ENCODE results near the gene PTPN6. TPM values are rescaled to one million over a fixed set of nuclear protein-coding genes. Genes with fewer than 3 reads are reported as not detected.

PTPN6 gene
- total RNA-seq, 1 experiment from 2014 or later, result 19.8 TPM

DNA sequence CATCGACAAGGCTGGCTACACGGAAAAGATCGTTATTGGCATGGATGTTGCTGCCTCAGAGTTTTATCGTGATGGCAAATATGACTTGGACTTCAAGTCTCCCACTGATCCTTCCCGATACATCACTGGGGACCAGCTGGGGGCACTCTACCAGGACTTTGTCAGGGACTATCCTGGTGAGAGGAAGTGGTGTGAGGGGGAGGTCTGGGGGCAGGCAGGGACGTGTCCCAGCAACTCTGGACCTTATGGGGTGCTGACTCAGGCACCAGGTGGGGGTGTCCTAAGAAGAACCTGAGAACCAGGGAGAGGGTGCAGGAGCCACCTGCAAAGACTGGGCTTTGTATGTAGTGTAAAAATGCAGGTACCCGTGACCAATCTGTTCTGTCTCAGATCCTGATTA lies 31.6 kb upstream of the PTPN6 start:
- no peak overlapping the region for H3K56ac ChIP-seq (ENCODE audit: insufficient read length, low read depth, low read length)
- H3K9ac ChIP-seq (ENCODE audit: extremely low read depth, insufficient read length, low read length), result no peak overlapping the region
- no peak overlapping the region for H3K18ac ChIP-seq (ENCODE audit: insufficient read length, low read depth, low read length)
- no peak overlapping the region for H2BK15ac ChIP-seq (ENCODE audit: low read depth, low read length)
- H3K4me1 ChIP-seq (ENCODE audit: insufficient read depth, low read length), result peaks cover 1% of the 10 kb centered on the region; the same call in 1 of the 2 replicates
- peaks cover 34 to 70% (median 69%) of the 10 kb centered on the region in 3 experiments for H3K36me3 Mint-ChIP-seq (ENCODE audit: insufficient read depth in 1 of 3, low read depth in 3 of 3)
- no peaks in the 10 kb centered on the region for H3K27me3 ChIP-seq (ENCODE audit: insufficient read depth, low read length)
- H3K9me3 Mint-ChIP-seq, result no peaks in the 10 kb centered on the region
- H2AK5ac ChIP-seq (ENCODE audit: insufficient read length, low read length), result no peak overlapping the region
- no peak overlapping the region for H3K4ac ChIP-seq (ENCODE audit: low read depth, low read length)
- no peak overlapping the region for H2BK5ac ChIP-seq (ENCODE audit: insufficient read length, low read length)
- no peak overlapping the region for H3K27ac ChIP-seq (ENCODE audit: insufficient read length, low read depth, low read length)
- H3K23ac ChIP-seq (ENCODE audit: insufficient read length, low read depth, low read length), result no peak overlapping the region
- no peaks in the 10 kb centered on the region for H3K79me2 ChIP-seq (ENCODE audit: insufficient read depth, low read length)
- no peak overlapping the region for H3K4me2 ChIP-seq (ENCODE audit: insufficient read depth, insufficient read length, low read length)
- H3K14ac ChIP-seq (ENCODE audit: insufficient read depth, low read length), result no peak overlapping the region
- no peak overlapping the region for H3T11ph ChIP-seq (ENCODE audit: low read length)
- H2BK120ac ChIP-seq (ENCODE audit: low read depth, low read length, poor library complexity, severe bottlenecking), result no peak overlapping the region
- no peak overlapping the region for H2AFZ ChIP-seq (ENCODE audit: low read length)
- H3K4me3 Mint-ChIP-seq, result no peak overlapping the region
- H3K9me3 ChIP-seq (ENCODE audit: control insufficient read depth, low read depth, low read length), result no peaks in the 10 kb centered on the region
- peaks cover 6% of the 10 kb centered on the region for H3K79me1 ChIP-seq (ENCODE audit: insufficient read depth, low read depth, low read length, poor library complexity, severe bottlenecking)
- H4K20me1 ChIP-seq (ENCODE audit: control insufficient read depth, insufficient read depth, insufficient read length), result no peaks in the 10 kb centered on the region
- no peak overlapping the region for H4K91ac ChIP-seq (ENCODE audit: insufficient read length, low read depth, low read length)
- H3K23me2 ChIP-seq (ENCODE audit: insufficient read length, low read depth, low read length, poor library complexity, severe bottlenecking), result peaks cover 9% of the 10 kb centered on the region
- no peak overlapping the region for H4K8ac ChIP-seq (replicated peaks; ENCODE audit: insufficient read length, low read depth, low read length)
- no CpG with 5 or more reads among the region's 7 CpGs for WGBS (ENCODE audit: extremely low coverage, insufficient read length, low lambda C conversion rate)
- H2BK12ac ChIP-seq (ENCODE audit: insufficient read length, low read depth, low read length), result no peak overlapping the region
- no peak overlapping the region for H4K5ac ChIP-seq (ENCODE audit: insufficient read length, low read depth, low read length)
- DNase-seq, result no peak
- TF ChIP-seq CTCF (conservative IDR thresholded peaks at IDR 0.05), result peak; percentile 28; the same call in 2 of the 3 replicates
- H3K27ac Mint-ChIP-seq, result peak overlapping the region; percentile 2 to 88 (median 36); a peak in 3 of 7 replicates
- no peak overlapping the region for H2BK20ac ChIP-seq (ENCODE audit: low read depth, low read length, poor library complexity, severe bottlenecking)
- H3K27me3 Mint-ChIP-seq (ENCODE audit: low read depth), result peaks cover 2% of the 10 kb centered on the region; the same call in 1 of the 2 replicates
- peaks cover 32 to 43% of the 10 kb centered on the region in 2 experiments for H3K4me1 Mint-ChIP-seq

Measured in H9 (cell line).